ENCODE results near the gene GBGT1. TPM values are rescaled to one million over a fixed set of nuclear protein-coding genes. Genes with fewer than 3 reads are reported as not detected.

Gene GBGT1
- total and polyA plus RNA-seq, 3 donors from 2014 or later: 4.0 to 11.2 (median 5.6) TPM

DNA sequence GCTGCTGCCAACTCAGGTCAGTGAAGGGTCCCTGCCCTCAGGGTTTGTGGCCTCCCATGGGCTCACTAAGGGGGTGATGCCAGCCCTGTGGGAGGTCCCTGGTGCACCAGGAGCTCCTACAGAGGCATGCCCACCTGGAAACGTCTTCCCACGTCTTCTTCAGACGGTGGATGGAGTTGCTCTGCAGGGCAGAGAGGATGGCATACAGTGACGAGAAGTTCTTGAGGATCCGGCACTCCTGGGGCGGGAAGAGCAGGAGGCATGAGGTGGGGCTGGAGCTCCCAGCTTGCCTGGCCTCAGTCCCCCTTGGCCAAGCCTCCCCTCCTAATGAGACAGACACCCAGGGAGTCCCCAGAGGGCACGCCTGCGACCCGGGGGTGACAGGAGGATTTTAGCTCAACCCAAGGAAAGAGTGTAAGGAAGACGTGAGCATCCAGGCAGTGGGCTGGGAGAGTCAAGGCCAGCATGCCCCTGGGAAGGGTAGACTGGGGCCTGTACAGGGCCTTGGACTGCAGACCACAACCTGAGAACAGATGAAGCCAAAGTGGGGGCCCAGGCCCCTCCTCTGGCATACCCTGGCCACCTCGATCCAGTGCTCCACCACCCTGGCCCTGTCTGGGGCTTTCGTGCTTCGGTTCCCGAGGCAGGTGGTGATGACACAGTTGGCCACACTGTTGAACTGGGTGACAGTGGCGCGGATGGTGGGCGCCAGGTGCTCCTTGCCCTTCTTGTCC is 57.0 kb downstream of the GBGT1 start:
- Histone ChIP-seq H3K4me1 (no peaks in the 10 kb centered on the region), H3K36me3 (ENCODE audit: low read depth, missing control alignments) (no peaks in the 10 kb centered on the region), H3K4me3 (no peak overlapping the region), H3K27me3 (no peaks in the 10 kb centered on the region), H3K9me3 (no peaks in the 10 kb centered on the region), H3K27ac (no peak overlapping the region)
- intact Hi-C loops (cut with DNase I; ENCODE audit: low total_unique reads): no loop called here
- TF ChIP-seq POLR2A (IDR thresholded peaks at IDR 0.05): no peak
- TF ChIP-seq, protein P1, sequence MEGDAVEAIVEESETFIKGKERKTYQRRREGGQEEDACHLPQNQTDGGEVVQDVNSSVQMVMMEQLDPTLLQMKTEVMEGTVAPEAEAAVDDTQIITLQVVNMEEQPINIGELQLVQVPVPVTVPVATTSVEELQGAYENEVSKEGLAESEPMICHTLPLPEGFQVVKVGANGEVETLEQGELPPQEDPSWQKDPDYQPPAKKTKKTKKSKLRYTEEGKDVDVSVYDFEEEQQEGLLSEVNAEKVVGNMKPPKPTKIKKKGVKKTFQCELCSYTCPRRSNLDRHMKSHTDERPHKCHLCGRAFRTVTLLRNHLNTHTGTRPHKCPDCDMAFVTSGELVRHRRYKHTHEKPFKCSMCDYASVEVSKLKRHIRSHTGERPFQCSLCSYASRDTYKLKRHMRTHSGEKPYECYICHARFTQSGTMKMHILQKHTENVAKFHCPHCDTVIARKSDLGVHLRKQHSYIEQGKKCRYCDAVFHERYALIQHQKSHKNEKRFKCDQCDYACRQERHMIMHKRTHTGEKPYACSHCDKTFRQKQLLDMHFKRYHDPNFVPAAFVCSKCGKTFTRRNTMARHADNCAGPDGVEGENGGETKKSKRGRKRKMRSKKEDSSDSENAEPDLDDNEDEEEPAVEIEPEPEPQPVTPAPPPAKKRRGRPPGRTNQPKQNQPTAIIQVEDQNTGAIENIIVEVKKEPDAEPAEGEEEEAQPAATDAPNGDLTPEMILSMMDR (IDR thresholded peaks at IDR 0.05): no peak
- 95 to 96% methylated on average over 9 to 17 of the region's 17 CpGs for WGBS, 2 donors
- DNase-seq: no peak

DNA sequence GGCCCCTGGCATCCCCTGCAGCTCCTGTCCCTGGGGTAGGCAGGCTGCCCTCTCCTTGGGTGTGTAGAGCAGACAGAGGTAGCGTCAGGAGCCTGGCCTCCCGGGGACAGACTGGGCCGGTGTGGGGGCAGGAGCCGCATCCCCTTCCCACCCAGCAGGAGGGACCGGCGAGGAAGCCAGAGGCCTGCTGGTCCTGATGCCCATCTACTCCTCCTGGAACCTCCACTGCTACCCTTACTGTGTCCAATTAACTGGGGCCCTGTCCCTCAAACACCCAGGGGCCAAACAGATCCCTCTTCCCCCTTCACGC is 58.3 kb downstream of the GBGT1 start:
- intact Hi-C loops (cut with DNase I; ENCODE audit: low total_unique reads): no loop called here
- Histone ChIP-seq H3K27me3 (no peaks in the 10 kb centered on the region), H3K4me1 (no peaks in the 10 kb centered on the region), H3K27ac (no peak overlapping the region), H3K9me3 (no peaks in the 10 kb centered on the region), H3K4me3 (no peak overlapping the region), H3K36me3 (ENCODE audit: low read depth, missing control alignments) (no peaks in the 10 kb centered on the region)
- DNase-seq: no peak
- 95 to 96% methylated on average over 7 of the region's 7 CpGs for WGBS, 2 donors
- no peak for TF ChIP-seq POLR2A (IDR thresholded peaks at IDR 0.05)
- TF ChIP-seq, protein P1 (IDR thresholded peaks at IDR 0.05): no peak

DNA sequence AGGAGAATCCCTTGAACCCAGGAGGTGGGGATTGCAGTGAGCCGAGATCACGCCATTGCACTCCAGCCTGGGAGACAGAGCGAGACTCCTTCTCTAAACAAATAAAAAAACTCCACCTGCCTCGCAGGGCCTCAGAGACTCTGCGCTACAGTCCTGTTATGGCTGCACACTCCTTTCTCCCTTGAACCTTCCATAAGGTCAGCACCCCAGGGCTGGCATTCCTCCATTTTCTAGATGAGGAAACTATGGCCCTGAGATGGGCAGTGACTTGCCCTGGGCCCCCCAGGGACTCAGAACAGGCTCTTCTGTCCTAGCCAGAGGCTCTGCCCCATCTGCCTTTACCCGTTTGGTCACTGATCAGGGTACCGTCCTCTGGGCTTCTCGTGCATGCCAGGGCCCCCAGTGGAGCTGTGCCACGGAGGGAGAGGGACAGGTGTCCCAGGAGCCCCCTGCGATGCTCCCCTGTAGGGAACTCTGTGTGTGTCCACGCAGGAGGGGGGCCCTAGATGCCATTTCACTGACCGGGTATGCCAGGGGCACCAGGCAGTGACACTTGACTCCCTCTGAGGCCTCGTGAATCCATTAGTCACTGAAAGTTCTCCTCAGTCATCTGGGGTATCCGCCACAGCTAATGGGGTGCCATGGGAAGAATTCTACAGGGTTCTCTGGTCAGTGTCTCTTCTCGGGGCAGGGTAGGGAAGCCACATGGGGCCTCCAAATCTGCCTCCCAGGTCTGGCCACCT is 58.8 kb downstream of the GBGT1 start:
- intact Hi-C loops (cut with DNase I; ENCODE audit: low total_unique reads): no loop called here
- H3K36me3 ChIP-seq (ENCODE audit: low read depth, missing control alignments): no peaks in the 10 kb centered on the region

DNA sequence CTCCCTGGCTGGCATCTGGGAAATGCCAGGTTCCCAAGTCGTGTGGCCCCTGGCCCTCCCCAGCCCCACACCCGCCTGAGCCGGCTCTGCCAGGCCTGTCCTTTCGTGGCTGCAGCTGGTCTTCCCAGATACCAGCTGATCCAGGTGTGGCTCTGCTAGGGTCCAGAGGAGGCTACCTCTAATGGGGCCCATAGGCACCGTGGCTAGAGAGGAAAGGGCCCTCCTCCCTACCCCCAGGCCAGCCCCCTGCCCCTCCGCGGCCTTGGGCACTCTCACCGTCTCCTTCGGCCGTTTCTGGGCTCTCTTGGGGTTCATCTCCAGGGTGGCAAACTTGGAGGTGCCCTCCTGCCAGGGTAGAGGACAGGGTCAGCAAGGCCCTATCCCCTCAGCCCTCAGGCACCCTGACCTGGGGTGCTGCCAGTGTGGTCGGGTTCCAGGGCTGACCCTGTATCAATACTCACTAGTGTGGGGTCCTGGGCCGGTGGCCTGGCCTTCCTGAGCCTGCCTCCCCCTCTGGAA is 59.7 kb downstream of the GBGT1 start:
- Histone ChIP-seq H3K9me3 (no peaks in the 10 kb centered on the region), H3K27ac (no peak overlapping the region), H3K36me3 (ENCODE audit: low read depth, missing control alignments) (no peaks in the 10 kb centered on the region), H3K4me3 (no peak overlapping the region), H3K4me1 (no peaks in the 10 kb centered on the region), H3K27me3 (no peaks in the 10 kb centered on the region)
- WGBS, 2 donors: 86 to 93% methylated on average over 9 to 12 of the region's 12 CpGs
- intact Hi-C loops (cut with DNase I; ENCODE audit: low total_unique reads): loop anchor here (2.0 kb wide), 1 partner anchor 41 kb away; no protein-coding TSS in a partner anchor
- DNase-seq: no peak
- TF ChIP-seq, protein P1 (IDR thresholded peaks at IDR 0.05): no peak

More for the DNA sequence above, 58.8 kb downstream of the GBGT1 start:
- Histone ChIP-seq H3K27me3 (no peaks in the 10 kb centered on the region), H3K9me3 (no peaks in the 10 kb centered on the region), H3K4me1 (no peaks in the 10 kb centered on the region), H3K4me3 (no peak overlapping the region), H3K27ac (no peak overlapping the region)
- TF ChIP-seq, protein P1 (IDR thresholded peaks at IDR 0.05): no peak
- TF ChIP-seq POLR2A (IDR thresholded peaks at IDR 0.05): no peak
- DNase-seq: no peak
- 92 to 98% methylated on average over 6 to 15 of the region's 15 CpGs for WGBS, 2 donors
